GM18508 (cell line): ENCODE data around the gene NOC2L.
"Not testable (repeated sequence)": the region's sequence is repeated elsewhere in the genome, so short reads cannot be mapped to it uniquely, and the experiment has no call there.

Experiments used
- ATAC-seq: cut with Tn5 transposase; IDR thresholded peaks from one replicate; pipeline ENCODE4 v1.9.1; 2021; ENCODE audit warnings: moderate number of reproducible peaks; ENCODE audit not compliant: insufficient read depth, unreplicated experiment

The NOC2L gene

GRCh38 chr1:976791-977190, 17.7 kb upstream of the NOC2L start:
- ATAC-seq, result not testable (repeated sequence)

- ATAC-seq, result no peak
These were observed 17.0 kb upstream of the NOC2L start for GRCh38 chr1:975896-976683.

- no peak for ATAC-seq
These were observed 16.3 kb upstream of the NOC2L start for GRCh38 chr1:975365-975764.

GRCh38 chr1:974687-975328, 15.8 kb upstream of the NOC2L start:
- ATAC-seq, result no peak

GRCh38 chr1:974293-974640, 15.2 kb upstream of the NOC2L start:
- ATAC-seq, result no peak

- ATAC-seq, result no peak
These were observed 14.6 kb upstream of the NOC2L start for GRCh38 chr1:973459-974292.

GRCh38 chr1:972726-973458, 13.8 kb upstream of the NOC2L start:
- ATAC-seq, result no peak

GRCh38 chr1:971751-972506, 12.9 kb upstream of the NOC2L start:
- no peak for ATAC-seq

- no peak for ATAC-seq
These were observed 12.1 kb upstream of the NOC2L start for GRCh38 chr1:970973-971730.

GRCh38 chr1:970242-970972, 11.4 kb upstream of the NOC2L start:
- ATAC-seq, result no peak

- ATAC-seq, result no peak
These were observed 10.3 kb upstream of the NOC2L start for GRCh38 chr1:969260-969855.

- ATAC-seq, result no peak
These were observed 8.6 kb upstream of the NOC2L start for GRCh38 chr1:967466-968343.

GRCh38 chr1:966704-967300, 7.7 kb upstream of the NOC2L start:
- no peak for ATAC-seq

GRCh38 chr1:966135-966703, 7.2 kb upstream of the NOC2L start, which contains the start of gene PLEKHN1:
Gene PLEKHN1, plus strand, starts transcription at chr1:966482. Its CDS starts 50 bp downstream, at chr1:966532.
- no peak for ATAC-seq

GRCh38 chr1:965526-966134, 6.6 kb upstream of the NOC2L start:
- ATAC-seq, result no peak
